ENCODE data around the gene CIAO3.
"Not testable (repeated sequence)": the region's sequence is repeated elsewhere in the genome, so short reads cannot be mapped to it uniquely, and the experiment has no call there.

CIAO3 gene

DNA sequence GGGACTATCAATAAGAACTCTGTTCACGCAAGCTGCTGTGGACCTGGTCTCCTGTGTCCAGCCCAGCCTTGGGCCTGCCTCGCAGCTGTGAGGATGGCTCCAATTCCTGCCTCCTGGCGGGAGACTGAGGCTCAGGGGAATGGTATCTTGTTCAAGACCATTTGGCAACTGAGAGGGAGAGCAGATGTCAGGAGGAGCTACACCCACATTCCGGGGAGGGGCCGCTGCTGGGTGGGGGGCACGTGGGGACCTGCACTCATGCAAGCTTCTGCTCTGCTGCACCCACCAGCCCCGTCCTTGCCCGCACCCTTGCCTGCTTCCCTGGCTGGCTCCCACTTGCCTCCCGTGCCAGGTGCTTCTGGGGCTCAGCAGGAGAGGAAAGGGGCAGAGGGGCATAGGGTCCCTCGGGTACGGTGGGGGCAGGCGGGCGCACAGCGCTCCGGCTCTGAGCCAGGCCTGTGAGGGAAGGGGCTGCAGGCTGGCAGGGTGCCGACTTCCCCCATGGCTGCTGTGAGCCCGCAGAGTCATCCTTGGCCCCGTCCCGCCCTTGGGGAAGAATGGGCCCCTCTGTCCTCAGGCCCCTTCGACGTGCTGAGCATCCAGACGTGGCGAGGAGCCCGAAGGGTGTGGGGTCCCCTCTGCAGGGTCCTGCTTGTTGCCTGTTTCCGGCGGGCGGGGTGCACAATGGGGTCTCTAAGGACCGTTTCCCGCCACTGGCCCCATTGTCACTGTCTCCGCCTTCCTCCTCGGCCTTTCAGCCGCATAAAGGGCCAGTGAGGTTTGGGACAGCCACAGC lies 23.1 kb downstream of the CIAO3 start:
- no peak for FAIRE-seq

DNA sequence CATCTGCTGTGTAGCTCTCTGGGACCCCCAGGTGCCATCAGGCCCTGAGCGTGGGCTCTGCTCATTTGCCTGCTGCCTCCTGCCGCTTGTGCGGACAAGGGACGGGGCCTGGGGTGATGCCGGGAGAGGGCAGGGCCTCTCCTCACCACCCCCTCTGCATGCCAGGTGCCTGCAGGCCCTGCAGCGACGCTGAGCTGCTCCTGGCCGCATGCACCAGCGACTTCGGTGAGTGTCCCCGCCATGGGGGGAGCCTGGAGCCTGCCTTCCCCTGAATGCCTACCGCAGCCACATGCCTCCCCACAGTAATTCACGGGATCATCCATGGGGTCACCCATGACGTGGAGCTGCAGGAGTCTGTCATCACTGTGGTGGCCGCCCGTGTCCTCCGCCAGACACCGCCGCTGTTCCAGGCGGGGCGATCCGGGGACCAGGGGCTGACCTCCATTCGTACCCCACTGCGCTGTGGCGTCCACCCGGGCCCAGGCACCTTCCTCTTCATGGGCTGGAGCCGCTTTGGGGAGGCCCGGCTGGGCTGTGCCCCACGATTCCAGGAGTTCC lies 23.9 kb downstream of the CIAO3 start:
- TF ChIP-seq POLR2AphosphoS5 (IDR thresholded peaks at IDR 0.05; ENCODE audit: low read depth, low read length) (no peak), POLR2A (IDR thresholded peaks at IDR 0.05; ENCODE audit: low read depth, low read length) (no peak), TAF1 (IDR thresholded peaks at IDR 0.05; ENCODE audit: borderline replicate concordance, low read depth, low read length) (no peak)
- FAIRE-seq (no peak), DNase-seq (ENCODE audit: insufficient read length) (no peak)

More for the DNA sequence above, 23.1 kb downstream of the CIAO3 start:
- TF ChIP-seq TAF1 (IDR thresholded peaks at IDR 0.05; ENCODE audit: borderline replicate concordance, low read depth, low read length): no peak
- no peak for TF ChIP-seq POLR2AphosphoS5 (IDR thresholded peaks at IDR 0.05; ENCODE audit: low read depth, low read length)
- no peak for TF ChIP-seq POLR2A (IDR thresholded peaks at IDR 0.05; ENCODE audit: low read depth, low read length)
- DNase-seq (ENCODE audit: insufficient read length): no peak

DNA sequence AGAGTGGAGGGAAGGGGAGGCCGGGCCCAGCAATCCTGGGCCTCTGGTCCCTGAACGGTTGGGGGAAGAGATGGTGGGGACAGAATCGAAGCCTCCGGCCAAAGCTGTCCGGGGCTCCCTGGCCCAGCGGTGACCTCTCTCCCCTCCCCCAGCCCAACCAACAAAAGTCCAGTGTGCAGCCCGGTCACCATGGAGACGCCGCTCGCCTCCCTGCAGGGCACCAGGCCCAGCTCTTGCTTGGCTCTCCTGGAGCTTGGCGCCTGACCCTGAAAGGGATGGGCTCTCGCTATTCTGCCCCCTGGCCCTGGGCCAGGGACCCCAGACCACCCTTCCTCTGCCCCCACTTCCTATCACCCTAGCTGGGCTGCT lies 24.6 kb downstream of the CIAO3 start:
- no peak for FAIRE-seq
- no peak for TF ChIP-seq TAF1 (IDR thresholded peaks at IDR 0.05; ENCODE audit: borderline replicate concordance, low read depth, low read length)
- no peak for TF ChIP-seq POLR2AphosphoS5 (IDR thresholded peaks at IDR 0.05; ENCODE audit: low read depth, low read length)
- no peak for TF ChIP-seq POLR2A (IDR thresholded peaks at IDR 0.05; ENCODE audit: low read depth, low read length)
- DNase-seq (ENCODE audit: insufficient read length): no peak

DNA sequence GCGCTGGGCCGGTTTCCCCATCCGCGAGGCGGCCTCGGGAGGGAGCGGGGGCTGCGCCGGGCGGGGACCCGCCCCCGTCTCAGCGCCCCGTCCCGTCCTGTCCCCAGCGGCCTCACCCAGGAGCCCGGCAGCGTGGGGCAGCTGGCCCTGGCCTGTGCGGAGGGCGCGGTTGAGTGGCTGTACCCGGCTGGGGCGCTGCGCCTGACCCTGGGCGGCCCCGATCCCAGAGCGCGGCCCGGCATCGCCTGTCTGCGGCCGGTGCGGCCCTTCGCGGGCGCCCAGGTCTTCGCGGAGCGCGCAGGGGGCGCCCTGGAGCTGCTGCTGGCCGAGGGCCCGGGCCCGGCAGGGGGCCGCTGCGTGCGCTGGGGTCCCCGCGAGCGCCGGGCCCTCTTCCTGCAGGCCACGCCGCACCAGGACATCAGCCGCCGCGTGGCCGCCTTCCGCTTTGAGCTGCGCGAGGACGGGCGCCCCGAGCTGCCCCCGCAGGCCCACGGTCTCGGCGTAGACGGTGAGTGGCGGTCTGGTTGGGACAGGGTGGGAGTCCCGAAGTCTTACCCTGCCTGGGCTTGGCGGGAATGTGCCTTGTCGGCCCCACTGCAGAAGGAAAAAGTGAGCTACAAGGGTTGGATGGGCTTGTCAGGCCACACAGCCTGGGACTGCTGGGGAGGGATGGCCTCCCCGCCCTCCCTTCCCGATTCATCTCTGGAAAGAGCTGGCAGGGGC lies 25.2 kb downstream of the CIAO3 start:
- DNase-seq (ENCODE audit: insufficient read length): no peak
- TF ChIP-seq TAF1 (IDR thresholded peaks at IDR 0.05; ENCODE audit: borderline replicate concordance, low read depth, low read length): no peak
- TF ChIP-seq POLR2A (IDR thresholded peaks at IDR 0.05; ENCODE audit: low read depth, low read length): no peak
- TF ChIP-seq POLR2AphosphoS5 (IDR thresholded peaks at IDR 0.05; ENCODE audit: low read depth, low read length): no peak
- no peak for FAIRE-seq

DNA sequence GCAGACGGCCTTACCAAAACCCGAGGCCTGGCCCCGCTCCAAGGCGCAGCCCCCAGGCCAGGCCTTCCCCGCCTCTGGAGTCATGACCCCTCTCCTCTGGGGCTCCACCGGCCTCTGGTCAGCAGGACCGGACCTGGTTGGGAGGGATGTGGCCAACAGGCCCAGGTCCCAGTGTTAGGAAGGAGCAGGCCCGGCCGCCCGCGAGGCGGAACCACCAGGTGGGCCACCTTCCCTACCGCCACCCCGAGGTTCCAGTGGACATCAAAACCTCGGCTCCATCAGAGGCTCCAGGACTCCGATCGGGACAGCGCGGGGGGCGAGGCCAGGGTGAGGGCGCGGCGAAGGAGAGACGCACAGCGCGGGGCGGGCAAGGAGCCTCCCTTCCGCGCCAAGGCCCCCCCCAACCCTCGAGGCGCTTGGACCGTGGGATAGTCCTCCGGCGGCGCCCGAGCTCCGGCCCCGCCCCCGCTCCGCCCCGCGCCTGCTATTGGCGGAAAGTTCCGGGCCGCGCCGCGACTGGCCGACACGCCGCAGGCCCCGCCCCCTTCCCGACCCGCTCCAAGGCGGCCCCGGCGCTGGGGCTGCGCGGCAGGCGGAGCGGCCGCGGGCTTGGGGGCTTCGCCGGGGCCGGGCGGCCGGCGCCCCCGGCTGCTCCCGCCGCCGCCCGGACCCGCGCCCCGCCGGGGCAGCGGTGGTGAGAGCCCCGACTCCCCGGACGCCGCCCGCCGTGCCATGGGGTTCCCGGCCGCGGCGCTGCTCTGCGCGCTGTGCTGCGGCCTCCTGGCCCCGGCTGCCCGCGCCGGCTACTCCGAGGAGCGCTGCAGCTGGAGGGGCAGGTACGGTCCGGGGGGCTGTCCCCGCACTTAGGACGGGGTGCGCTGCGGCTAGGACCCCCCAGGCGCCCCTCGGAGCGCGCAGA lies 26.0 kb downstream of the CIAO3 start, which contains the start of gene METRN:
METRN (plus strand) TSS at position 561 of the 919 bp plus-strand sequence; CDS start at position 733, 172 bp downstream.
- peak; percentile 96 for DNase-seq (ENCODE audit: insufficient read length)
- no peak for TF ChIP-seq POLR2A (IDR thresholded peaks at IDR 0.05; ENCODE audit: low read depth, low read length)
- TF ChIP-seq POLR2AphosphoS5 (IDR thresholded peaks at IDR 0.05; ENCODE audit: low read depth, low read length): no peak
- TF ChIP-seq TAF1 (IDR thresholded peaks at IDR 0.05; ENCODE audit: borderline replicate concordance, low read depth, low read length): no peak
- peak; percentile 85 for FAIRE-seq

DNA sequence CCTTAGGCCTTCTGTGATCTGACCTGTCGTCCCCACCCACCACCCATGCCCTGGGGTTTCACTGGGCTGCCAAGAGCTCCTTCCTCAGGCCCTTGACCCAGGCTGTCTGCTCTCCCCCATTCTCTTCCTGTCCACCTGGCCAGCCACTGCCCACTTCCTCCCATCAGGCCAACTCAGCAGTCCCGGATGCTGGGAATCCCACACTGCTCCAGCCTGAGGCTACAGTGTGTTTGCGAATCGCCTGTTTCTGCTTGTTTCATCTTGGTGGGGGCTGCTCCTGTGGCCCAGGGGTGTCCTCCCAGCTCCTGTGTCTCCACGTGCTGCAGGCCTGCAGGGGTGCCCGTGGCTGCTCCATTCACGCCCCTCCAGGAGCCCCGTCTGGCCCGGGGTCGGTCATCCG lies 26.7 kb downstream of the CIAO3 start:
- TF ChIP-seq POLR2AphosphoS5 (IDR thresholded peaks at IDR 0.05; ENCODE audit: low read depth, low read length) (no peak), POLR2A (IDR thresholded peaks at IDR 0.05; ENCODE audit: low read depth, low read length) (no peak), TAF1 (IDR thresholded peaks at IDR 0.05; ENCODE audit: borderline replicate concordance, low read depth, low read length) (no peak)
- DNase-seq (ENCODE audit: insufficient read length) (no peak), FAIRE-seq (no peak)

DNA sequence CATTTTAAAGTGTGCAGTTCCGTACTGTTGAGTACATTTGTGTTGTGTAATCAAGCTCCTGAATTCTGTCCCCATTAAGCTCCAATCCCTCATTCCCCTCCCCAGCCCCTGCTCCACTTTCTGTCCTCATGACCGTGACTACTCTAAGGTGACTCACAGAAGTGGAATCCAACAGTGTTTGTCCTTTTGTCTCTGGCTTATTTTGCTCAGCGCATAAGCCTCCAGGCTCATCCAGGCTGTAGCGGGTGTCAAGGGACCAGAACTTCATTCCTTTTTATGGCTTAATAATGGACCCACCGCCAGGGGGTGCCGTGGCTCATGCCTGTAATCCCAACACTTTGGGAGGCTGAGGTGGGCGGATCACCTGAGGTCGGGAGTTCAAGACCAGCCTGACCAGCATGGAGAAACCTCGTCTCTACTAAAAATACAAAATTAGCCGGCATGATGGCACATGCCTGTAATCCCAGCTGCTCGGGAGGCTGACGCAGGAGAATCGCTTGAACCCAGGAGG lies 28.0 kb downstream of the CIAO3 start:
- FAIRE-seq; DNase-seq (ENCODE audit: insufficient read length): not testable (repeated sequence)

DNA sequence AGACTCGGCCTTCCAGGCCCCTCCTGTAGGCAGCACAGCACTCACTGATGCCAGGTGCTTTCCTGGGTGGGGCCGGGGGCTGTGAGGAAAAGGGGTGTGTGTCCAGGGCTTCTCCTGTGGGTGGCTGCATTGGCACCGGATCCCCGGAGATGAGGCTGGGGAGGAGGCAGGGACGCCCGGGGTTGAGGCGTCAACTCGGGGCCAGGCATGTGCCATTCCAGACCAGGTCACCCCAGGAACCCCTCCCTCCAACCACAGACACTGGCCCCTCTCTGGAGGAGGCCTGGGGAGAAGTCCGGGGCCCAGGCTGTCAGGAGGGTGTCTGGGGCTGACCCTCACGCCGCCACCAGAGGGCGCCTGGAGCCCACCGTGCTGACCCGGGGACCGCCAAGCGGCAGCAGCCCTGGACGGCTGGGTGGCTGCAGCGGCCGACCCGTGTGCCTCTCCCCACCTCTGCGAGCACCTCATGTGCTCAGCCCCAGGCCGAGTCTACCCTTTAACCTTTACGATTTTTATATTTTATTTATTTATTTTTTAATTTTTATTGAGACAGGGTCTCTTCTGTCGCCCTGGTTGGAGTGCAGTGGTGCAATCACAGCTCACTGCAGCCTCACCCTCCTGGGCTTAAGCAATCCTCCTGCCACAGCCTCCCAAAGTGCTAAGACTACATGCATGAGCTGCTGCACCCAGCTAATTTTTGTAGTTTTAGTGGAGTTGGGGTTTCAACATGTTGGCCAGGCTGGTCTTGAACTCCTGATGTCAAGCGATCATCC lies 29.1 kb downstream of the CIAO3 start:
- DNase-seq (ENCODE audit: insufficient read length) (peak; percentile 98), FAIRE-seq (peak; percentile 90)
- no peak for TF ChIP-seq POLR2AphosphoS5 (IDR thresholded peaks at IDR 0.05; ENCODE audit: low read depth, low read length)
- no peak for TF ChIP-seq TAF1 (IDR thresholded peaks at IDR 0.05; ENCODE audit: borderline replicate concordance, low read depth, low read length)
- no peak for TF ChIP-seq POLR2A (IDR thresholded peaks at IDR 0.05; ENCODE audit: low read depth, low read length)

DNA sequence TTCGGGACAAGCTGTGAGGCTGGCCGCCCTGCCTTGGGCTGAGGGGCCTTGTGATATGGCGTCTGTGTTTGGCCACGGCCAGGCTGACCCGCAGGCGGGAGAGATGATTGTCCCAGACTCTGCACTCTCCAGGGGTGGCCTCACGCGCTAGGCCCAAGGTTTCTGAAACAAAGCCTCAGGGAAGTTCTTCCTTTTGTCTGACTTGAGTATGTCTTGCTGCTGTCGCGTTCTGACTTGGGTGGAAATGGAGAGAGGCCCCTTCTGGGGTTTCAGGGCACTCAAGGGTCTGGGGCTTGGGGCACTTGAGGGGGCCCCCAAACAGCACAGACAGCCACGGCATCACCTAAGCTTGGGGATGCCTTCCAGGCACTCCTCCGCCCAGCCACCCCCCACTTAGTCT lies 29.7 kb downstream of the CIAO3 start:
- no peak for FAIRE-seq
- DNase-seq (ENCODE audit: insufficient read length): no peak
- no peak for TF ChIP-seq TAF1 (IDR thresholded peaks at IDR 0.05; ENCODE audit: borderline replicate concordance, low read depth, low read length)
- no peak for TF ChIP-seq POLR2AphosphoS5 (IDR thresholded peaks at IDR 0.05; ENCODE audit: low read depth, low read length)
- TF ChIP-seq POLR2A (IDR thresholded peaks at IDR 0.05; ENCODE audit: low read depth, low read length): no peak

DNA sequence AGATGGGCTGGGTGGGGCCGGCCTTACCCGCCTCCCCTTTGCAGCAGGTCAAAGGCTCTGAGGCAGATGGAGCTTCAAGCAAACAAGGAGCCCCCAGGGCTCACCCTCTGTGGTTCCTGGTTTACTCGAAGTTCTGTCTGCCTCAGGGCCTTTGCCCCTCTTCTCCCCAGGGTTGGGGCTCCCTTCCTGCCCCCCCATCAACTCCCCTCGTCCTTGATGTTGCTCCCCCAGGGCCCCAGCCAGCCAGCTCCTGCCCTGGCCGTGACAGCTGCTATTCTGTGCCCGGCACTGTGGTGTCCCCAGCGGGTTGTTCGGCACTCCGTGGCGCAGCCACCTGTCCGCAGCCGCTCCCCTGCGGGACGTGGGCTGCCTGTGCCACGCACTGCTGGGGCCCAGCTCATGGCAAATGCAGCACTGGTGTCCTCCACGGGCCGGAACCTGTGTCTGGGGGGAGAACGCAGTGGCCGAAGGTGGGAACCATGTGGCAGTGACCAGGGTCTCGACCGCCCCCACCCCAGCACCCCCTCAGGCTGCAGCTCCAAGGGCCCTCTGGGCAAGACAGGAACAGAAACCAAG lies 30.2 kb downstream of the CIAO3 start:
- FAIRE-seq (no peak), DNase-seq (ENCODE audit: insufficient read length) (no peak)
- TF ChIP-seq POLR2AphosphoS5 (IDR thresholded peaks at IDR 0.05; ENCODE audit: low read depth, low read length) (no peak), POLR2A (IDR thresholded peaks at IDR 0.05; ENCODE audit: low read depth, low read length) (no peak), TAF1 (IDR thresholded peaks at IDR 0.05; ENCODE audit: borderline replicate concordance, low read depth, low read length) (no peak)
